ENCODE measurements around the gene MLLT10. TPM values are rescaled to one million over a fixed set of nuclear protein-coding genes. Genes with fewer than 3 reads are reported as not detected.

The MLLT10 gene
- total and polyA plus RNA-seq, 2 of the 8 experiments (the other 6 are each of a cell fraction or from before 2014, with no cell fraction given) = 53.1 to 62.1 TPM

- WGBS, 2 experiments (ENCODE audit: extremely low coverage in 1 of 2, insufficient coverage in 1 of 2, insufficient read length in 1 of 2, insufficient replicate concordance in 2 of 2, low coverage in 1 of 2, low lambda C conversion rate in 2 of 2, missing lambda C conversion rate in 1 of 2) = 98% methylated on average over 4 of the region's 4 CpGs; no CpG with 5 or more reads in 1 of the 2 experiments
- ChIA-PET POLR2A (ENCODE audit: partially characterized antibody) (no interaction called here), CTCF (ENCODE audit: partially characterized antibody) (no interaction called here)
- no peak overlapping the region for H2BK20ac ChIP-seq (ENCODE audit: low read length)
- H4K8ac ChIP-seq (ENCODE audit: extremely low read depth, insufficient read depth, low read length) = no peak overlapping the region
- H3K36me3 ChIP-seq (ENCODE audit: control insufficient read depth in 2 of 4, insufficient read depth in 4 of 4, low read length in 3 of 4) = peaks cover 10 to 71% (median 31%) of the 10 kb centered on the region in 4 experiments
- no peak overlapping the region for H2BK120ac ChIP-seq (replicated peaks; ENCODE audit: low read depth, low read length)
- no peak for DNase-seq (ENCODE audit: low read depth in 1 of 2, low spot score in 2 of 2)
- no peak overlapping the region for H3K27ac ChIP-seq (ENCODE audit: low read depth, low read length)
- peaks cover under 1 to 4% (median 3%) of the 10 kb centered on the region in 4 experiments; a peak in 4 of 7 replicates for H3K4me1 ChIP-seq (replicated peaks in 1 of 4; ENCODE audit: control insufficient read depth in 3 of 4, insufficient read depth in 4 of 4, low read length in 3 of 4)
- no peaks in the 10 kb centered on the region for H3K23me2 ChIP-seq (ENCODE audit: low read depth, low read length)
- H3K4me3 ChIP-seq (ENCODE audit: extremely low read depth in 1 of 4, insufficient read depth in 2 of 4, low read depth in 3 of 4, low read length in 4 of 4) = no peak overlapping the region
- no peak for FAIRE-seq
- H3K79me1 ChIP-seq (ENCODE audit: low read depth, low read length) = 0 out of 2 replicates have a peak, but pooled peaks cover 3% of the 10 kb centered on the region
- no peak overlapping the region for H3K4me2 ChIP-seq (ENCODE audit: insufficient read depth in 1 of 2, low read depth in 2 of 2, low read length in 2 of 2)
- H3K79me2 ChIP-seq (ENCODE audit: control insufficient read depth in 1 of 2, insufficient read depth in 2 of 2, low read length in 2 of 2) = peaks cover 0 to 6% of the 10 kb centered on the region in 2 experiments; a peak in 2 of 4 replicates
- H3K4ac ChIP-seq (replicated peaks; ENCODE audit: insufficient read length, low read depth, low read length) = no peak overlapping the region
- no peak overlapping the region for H2AFZ ChIP-seq (ENCODE audit: low read length)
- no peak overlapping the region for H3K18ac ChIP-seq (ENCODE audit: extremely low read depth, low read length)
- no peak overlapping the region for H3K56ac ChIP-seq (replicated peaks; ENCODE audit: insufficient read length, low read depth, low read length)
- no peaks in the 10 kb centered on the region for H4K20me1 ChIP-seq (replicated peaks in 1 of 2; ENCODE audit: control insufficient read depth in 1 of 2, insufficient read depth in 2 of 2, low read length in 2 of 2)
- H4K91ac ChIP-seq (replicated peaks; ENCODE audit: insufficient read length, low read length) = no peak overlapping the region
- no peaks in the 10 kb centered on the region for H3K9me3 ChIP-seq (ENCODE audit: insufficient read depth in 2 of 2, low read depth in 1 of 2, low read length in 1 of 2)
- TF ChIP-seq MAFK (IDR thresholded peaks at IDR 0.05; ENCODE audit: low read depth, low read length) (no peak), BCL11A (IDR thresholded peaks at IDR 0.05; ENCODE audit: low read depth in 2 of 2, low read length in 2 of 2) (no peak), POLR2AphosphoS5 (IDR thresholded peaks at IDR 0.05; ENCODE audit: low read depth, low read length) (0 out of 2 replicates have a peak, but pooled peaks have one; percentile 12), GTF2F1 (IDR thresholded peaks at IDR 0.05; ENCODE audit: borderline replicate concordance, low read depth, low read length) (no peak), USF2 (IDR thresholded peaks at IDR 0.05; ENCODE audit: low read length) (no peak), POLR2A (IDR thresholded peaks at IDR 0.05; ENCODE audit: control extremely low read depth in 1 of 2, low read depth in 2 of 2, low read length in 2 of 2) (0 out of 3 replicates have a peak, but pooled peaks of 1 of the 2 experiments have one; percentile 3)
- H3K27me3 ChIP-seq (replicated peaks in 1 of 4; ENCODE audit: control insufficient read depth in 3 of 4, extremely low read depth in 1 of 4, insufficient read depth in 3 of 4, low read length in 3 of 4) = no peaks in the 10 kb centered on the region
- H3K23ac ChIP-seq (ENCODE audit: insufficient read length) = no peak overlapping the region
- H3K9ac ChIP-seq (replicated peaks in 1 of 4; ENCODE audit: extremely low read depth in 1 of 4, low read depth in 3 of 4, low read length in 3 of 4) = no peak overlapping the region
- H2AK5ac ChIP-seq (ENCODE audit: low read depth, low read length) = no peak overlapping the region
- H3K14ac ChIP-seq (ENCODE audit: insufficient read length) = no peak overlapping the region
- H2BK5ac ChIP-seq (ENCODE audit: low read depth, low read length) = no peak overlapping the region
- H2BK15ac ChIP-seq (ENCODE audit: low read length) = no peak overlapping the region
- H2BK12ac ChIP-seq (ENCODE audit: low read depth, low read length) = no peak overlapping the region
- no peak overlapping the region for H4K5ac ChIP-seq (ENCODE audit: insufficient read length, low read depth, low read length)
Measured at GRCh38 chr10:21737106-21737505, 203.1 kb downstream of the MLLT10 start.
